NCI-H2171 treated with DMSO at 0.1 percent for 48 hours (cell line): ENCODE data around the gene PRKAG2.
"Not testable (repeated sequence)": the region's sequence is repeated elsewhere in the genome, so short reads cannot be mapped to it uniquely, and the experiment has no call there.

Source experiments
- DNase-seq: peaks from one replicate; lab custom pipeline; 2025; lab: John Stamatoyannopoulos, UW

Gene PRKAG2

GRCh38 chr7:151876899-151877777 is at the start of gene PRKAG2:
Gene PRKAG2, minus strand, starts transcription at chr7:151877115. Its CDS starts 495 bp downstream, at chr7:151876620.
- peak; percentile 63 for DNase-seq

- DNase-seq = no peak
These were observed 49.4 kb upstream of the PRKAG2 start for GRCh38 chr7:151926336-151926712.

DNA sequence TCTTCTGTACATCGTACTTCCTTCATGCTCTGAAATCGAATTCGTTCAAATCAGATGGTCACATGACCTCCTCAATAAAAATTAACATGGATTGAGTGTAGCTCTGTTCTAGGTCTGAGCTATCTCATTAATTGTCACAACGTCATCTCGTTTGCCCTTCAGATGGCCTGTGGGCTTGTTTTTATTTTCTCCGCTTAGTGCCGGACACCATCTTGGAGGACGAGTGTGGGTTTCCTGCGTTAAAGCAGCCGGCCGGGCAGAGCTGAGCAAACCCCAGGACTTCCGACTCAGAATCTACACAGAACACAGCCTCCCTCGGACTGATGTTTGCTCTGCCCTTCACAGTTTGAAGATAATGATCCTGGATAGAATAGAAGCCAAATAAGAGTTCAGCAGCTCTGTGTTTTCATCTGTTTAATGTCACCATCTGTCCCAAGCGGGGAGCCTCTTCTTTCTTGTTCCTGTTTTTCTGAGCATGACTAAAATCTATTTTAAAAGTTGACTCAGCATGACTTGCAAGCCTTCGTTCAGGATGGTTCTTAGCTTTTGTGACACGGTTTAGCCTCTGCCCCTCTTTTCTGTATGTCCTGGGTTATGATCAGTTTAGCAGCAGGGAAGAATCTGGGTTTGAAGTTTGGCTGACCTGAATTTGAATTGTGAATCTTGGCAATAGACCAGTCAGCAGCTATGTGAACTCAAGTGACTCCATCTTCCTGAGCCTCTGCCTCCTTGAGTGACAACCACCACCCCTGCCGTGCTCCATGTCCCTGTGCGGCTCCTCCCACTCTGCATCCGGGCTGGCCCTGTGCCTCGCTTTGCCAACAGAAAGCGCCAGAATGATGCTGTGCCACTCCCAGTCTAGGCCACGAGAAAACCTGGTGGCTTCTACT is 48.8 kb upstream of the PRKAG2 start:
- peak; percentile 67 for DNase-seq

DNA sequence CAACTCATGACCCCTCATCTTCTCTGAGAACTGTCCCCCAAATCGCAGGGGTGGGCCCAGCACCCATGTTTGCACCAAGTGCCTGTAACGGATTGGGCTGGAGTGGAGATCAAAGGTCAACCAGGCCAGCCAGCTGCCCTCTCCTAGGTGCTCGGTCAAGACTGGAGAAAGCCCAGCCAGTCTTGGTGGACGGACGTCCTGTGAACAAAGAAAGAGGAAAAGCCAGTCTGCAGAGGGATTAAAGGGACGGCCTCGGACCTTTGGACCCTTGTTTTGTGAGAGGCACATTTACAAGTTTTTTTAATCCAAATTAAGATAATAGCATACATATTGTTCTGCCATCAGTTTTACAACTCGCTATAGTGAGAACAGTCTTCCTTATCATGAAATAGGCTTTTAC is 47.6 kb upstream of the PRKAG2 start:
- no peak for DNase-seq

DNA sequence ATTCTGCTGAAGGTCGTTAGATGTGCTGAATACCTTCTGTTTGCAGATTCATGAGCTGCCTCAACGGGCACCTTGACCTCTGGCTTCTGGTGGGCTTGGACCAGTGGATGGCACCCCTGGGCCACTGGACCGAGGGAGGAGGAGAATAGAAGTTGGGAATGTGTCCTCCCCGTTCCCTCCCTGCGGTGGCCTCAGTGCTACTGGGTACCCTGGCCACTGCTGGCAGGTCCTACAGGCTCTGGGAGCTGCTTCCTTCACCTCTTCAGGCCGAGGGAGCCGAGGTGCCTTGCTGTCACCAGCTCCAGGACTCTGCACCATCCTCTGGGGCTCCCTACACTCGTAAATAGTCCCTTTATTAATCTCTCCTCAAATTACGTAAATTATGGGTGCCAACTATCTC is 47.1 kb upstream of the PRKAG2 start:
- no peak for DNase-seq

DNA sequence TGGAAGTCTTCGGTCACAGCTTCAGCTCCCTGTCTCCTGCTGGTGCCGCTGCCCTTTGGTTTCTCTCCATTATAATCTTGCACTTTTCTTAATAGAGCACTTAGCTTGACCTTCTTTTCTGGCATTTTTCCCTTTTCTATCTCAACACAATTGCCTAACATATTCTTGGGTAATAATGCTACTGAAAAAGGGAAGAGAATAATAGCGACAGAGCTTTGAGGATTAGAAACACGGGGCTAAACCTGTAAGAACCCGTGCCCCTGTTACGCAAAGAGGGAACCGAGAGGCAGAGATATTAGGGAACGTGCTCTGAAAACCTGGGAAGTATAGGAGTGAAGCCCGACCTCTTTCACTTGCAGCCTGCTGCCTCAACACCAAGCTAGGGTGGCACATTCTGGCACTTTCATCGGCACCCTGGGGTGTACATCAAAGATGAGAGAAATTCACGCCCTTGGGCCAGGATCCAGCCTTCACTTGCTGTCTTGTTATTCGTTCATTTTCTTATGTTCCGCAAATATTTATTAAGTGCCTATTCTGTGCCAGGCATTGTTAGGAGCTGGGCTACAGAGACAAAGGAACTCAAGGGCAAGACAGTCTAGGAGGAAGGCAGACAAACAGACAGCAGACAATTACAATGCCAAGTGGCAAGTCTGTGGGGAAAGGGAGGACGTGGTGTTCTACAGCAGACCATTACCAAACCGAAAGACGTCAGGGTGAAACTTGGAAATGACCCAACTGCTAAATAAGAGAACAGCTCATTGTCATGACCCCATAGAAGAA is 46.4 kb upstream of the PRKAG2 start:
- no peak for DNase-seq

DNA sequence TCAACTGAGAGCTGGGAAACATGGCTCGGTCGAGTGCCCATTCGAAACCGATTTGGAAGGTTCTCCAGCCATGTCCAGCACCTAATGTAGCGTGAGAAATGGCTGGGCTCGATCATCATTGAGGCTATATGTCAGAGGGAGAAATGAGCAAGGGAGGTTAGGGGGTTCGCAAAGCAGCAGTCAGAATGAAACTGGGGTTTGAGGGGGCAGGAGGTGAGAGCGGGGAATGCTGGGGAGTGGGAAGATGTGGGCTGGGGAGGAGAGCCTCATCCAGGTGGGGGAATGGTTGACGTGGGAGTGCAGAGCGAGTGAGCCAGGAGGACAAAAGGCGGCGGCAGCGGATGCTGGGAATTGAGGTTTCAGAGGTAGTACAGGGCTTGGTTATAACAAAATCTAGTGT is 44.5 kb upstream of the PRKAG2 start:
- DNase-seq = no peak

GRCh38 chr7:151920488-151920887 is 43.6 kb upstream of the PRKAG2 start:
- no peak for DNase-seq

DNA sequence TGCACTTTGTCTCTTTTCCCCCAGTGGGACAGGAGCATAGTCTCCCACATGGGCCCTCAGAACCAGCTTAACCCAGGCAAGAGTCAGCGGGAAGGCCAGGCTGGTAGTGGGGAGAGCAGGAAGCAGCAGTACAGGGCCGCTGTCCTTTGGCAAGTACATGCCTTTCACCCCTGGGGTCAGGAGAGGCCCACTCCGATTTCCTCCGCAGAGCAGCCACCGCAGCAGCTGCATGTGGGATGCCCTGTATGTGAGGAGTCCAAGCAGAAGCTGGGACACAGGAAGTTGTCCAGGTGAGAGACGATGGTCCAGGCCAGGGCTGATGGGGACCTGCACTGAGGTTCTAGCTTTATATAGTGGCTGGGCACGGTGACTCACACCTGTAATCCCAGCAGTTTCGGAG is 42.7 kb upstream of the PRKAG2 start:
- no peak for DNase-seq

GRCh38 chr7:151918510-151918843 is 41.6 kb upstream of the PRKAG2 start:
- no peak for DNase-seq

GRCh38 chr7:151917791-151918509 is 41.0 kb upstream of the PRKAG2 start:
- no peak for DNase-seq

- no peak for DNase-seq
These were observed 37.1 kb upstream of the PRKAG2 start for GRCh38 chr7:151914051-151914450.

GRCh38 chr7:151910655-151911054 is 33.7 kb upstream of the PRKAG2 start:
- DNase-seq = not testable (repeated sequence)

DNA sequence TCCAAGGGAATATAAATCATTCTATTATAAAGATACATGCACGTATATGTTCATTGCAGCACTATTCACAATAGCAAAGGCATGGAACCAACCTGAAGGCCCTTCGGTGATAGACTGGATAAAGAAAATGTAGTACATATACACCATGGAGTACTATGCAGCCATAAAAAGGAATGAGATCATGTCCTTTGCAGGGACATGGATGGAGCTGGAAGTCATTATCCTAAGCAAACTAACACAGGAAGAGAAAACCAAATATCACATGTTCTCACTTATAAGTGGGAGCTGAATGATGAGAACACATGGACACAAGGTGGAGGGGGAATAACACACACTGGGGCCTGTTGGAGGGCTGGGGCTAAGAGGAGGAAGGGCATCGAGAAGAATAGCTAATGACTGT is 30.2 kb upstream of the PRKAG2 start:
- not testable (repeated sequence) for DNase-seq

DNA sequence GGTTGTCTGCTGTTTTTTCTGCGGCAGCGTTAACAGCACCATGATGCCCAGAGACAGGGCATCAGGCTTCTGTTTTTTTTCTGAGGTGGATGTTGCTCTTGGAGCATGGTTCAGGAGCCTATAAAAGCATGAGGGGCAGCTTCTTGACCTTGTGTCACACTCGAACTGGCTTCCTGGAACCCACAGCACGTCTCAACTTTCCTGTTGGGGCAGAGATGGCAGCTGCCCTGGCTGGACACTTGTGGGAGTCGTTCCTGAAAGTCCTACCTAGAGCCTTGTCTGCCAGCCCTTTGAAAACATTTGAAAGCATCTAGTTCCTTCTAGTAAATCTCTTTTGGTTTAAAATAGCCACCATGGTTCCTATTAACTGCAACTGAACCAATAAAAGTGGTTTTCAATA is 28.9 kb upstream of the PRKAG2 start:
- no peak for DNase-seq

DNA sequence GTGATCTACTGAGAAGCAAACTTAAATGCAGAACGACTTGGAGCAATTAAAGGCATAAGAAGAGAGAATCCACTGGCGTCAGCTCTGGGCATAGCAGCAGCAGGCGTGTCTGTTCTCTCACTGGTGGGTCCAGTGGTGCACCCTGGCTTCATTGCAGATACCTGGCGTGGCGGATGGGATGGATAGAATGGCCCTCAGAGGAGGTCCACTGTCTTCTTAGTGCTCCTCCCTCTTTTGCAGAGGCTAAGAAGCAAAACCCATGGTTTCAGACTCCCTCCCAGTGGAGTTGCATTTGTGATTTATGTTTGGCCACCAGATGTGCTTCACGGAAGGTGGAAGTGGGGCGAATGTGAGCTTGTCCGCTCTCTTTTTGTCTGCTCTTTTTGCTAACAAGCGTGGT is 28.4 kb upstream of the PRKAG2 start:
- DNase-seq = no peak

GRCh38 chr7:151904270-151904669 is 27.4 kb upstream of the PRKAG2 start:
- no peak for DNase-seq

DNA sequence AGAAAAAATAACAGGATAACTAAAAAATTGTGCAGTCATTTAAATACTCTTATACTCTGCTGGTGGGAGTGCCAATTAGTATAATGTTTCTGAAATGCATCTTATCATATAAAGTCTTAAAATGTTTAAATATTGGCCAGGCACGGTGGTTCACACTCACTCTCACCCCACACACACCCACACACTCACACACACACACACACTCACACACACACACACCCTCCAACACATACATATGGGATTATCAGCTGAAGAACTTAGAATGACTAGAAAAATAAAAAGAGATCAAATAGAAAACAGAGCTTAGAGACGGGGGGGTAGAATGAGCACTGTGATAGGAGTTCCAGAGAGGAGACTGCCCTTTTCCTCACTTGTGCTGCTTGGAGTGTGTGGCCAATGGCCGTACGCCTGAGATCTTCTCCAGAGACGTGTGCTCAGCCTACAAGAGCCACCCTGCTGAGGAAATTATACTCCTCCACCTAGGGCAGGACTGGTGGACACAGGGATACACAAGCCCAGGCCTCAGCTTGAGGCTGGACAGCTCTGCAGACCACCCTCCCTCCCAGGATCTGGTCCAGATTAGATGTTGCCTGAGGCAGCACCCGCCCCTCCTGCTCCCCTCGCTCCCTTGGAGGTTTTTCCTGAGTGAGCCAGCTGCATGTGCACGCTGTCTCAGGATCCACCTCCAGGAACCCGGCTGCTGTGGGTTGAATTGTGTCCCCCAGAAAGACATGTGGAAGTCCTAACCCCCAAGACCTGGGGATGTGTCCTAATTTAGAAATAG is 26.5 kb upstream of the PRKAG2 start:
- DNase-seq = no peak

- DNase-seq = no peak
These were observed 25.4 kb upstream of the PRKAG2 start for GRCh38 chr7:151902311-151902710.

GRCh38 chr7:151901828-151902227 is 24.9 kb upstream of the PRKAG2 start:
- DNase-seq = no peak
